HepG2 (cell line): ENCODE measurements around the gene ADGRL3. TPM values are rescaled to one million over a fixed set of nuclear protein-coding genes. Genes with fewer than 3 reads are reported as not detected.

Experiments used
- ATAC-seq: fragments of 200-7000 bp; cut with Tn5 transposase; 3 replicates; pipeline ENCODE4 v1.9.1; 2020; ENCODE audit warnings: mild to moderate bottlenecking, moderate library complexity
- BruUV-seq: library from RNA; stranded (reverse); fragments of 400-500 nt; replicated peaks from 2 replicates; lab custom pipeline; 2021; lab: Mats Ljungman, UMichigan
- CTCF ChIA-PET: fragments of 300-600 bp; formaldehyde crosslinking; extraction: SDS; loops from one replicate; lab custom pipeline; 2021; ENCODE audit warnings: low total read pairs, inconsistent platforms, low intra/inter-chr PET ratio; lab: Yijun Ruan, JAX
- POLR2A ChIA-PET: fragments of 350-600 bp; sonication (Branson Sonifier 250); formaldehyde crosslinking; loops from one replicate; lab custom pipeline; 2020; ENCODE audit warnings: antibody characterized with exemption, inconsistent platforms; lab: Yijun Ruan, JAX
- DNase-seq: peaks from one replicate; pipeline ENCODE4 v3.0.0-alpha.2; 2015; ENCODE audit warnings: low spot score
- FAIRE-seq: peaks from 3 replicates; lab custom pipeline; 2011; peaks lifted over from hg19 to GRCh38; lab: Jason Lieb, UNC
- H2AFZ ChIP-seq: one replicate; pipeline ENCODE4 v1.6.1; 2011; ENCODE audit warnings: low read length, inconsistent platforms
- H3K27ac ChIP-seq: fragments of 300-600 bp; 3 replicates; pipeline ENCODE4 v1.8.0; 2011; ENCODE audit warnings: mixed run types, mild to moderate bottlenecking, mixed read lengths, low read length, inconsistent platforms; ENCODE audit not compliant: insufficient read depth; ENCODE audit errors: extremely low read length
- H3K27me3 ChIP-seq, 2 experiments: fragments of 200-600 bp in 1 of 2; 2 replicates in 1 of 2; 3 replicates in 1 of 2; pipeline versions ENCODE4 v1.6.0 to v1.8.0; 2011; ENCODE audit warnings: low read length in 2 of 2, mild to moderate bottlenecking in 2 of 2, moderate library complexity in 2 of 2, inconsistent platforms in 1 of 2; ENCODE audit not compliant: insufficient read depth in 2 of 2, control insufficient read depth in 1 of 2
- H3K36me3 ChIP-seq, 2 experiments: fragments of 200-600 bp in 1 of 2; replicated peaks in 1 of 2; 2 replicates in 1 of 2; 3 replicates in 1 of 2; pipeline versions ENCODE4 v1.5.1 to v1.8.0; 2011; ENCODE audit warnings: low read length in 2 of 2, inconsistent platforms in 1 of 2; ENCODE audit not compliant: insufficient read depth in 2 of 2, control insufficient read depth in 1 of 2
- H3K4me1 ChIP-seq: 2 replicates; pipeline ENCODE4 v1.5.1; 2012; ENCODE audit warnings: low read length, inconsistent platforms; ENCODE audit not compliant: insufficient read depth
- H3K4me2 ChIP-seq: 2 replicates; pipeline ENCODE4 v1.6.0; 2011; ENCODE audit warnings: low read depth, low read length, inconsistent platforms
- H3K4me3 ChIP-seq, 3 experiments: fragments of 200-600 bp in 1 of 3; sonication (generic), shearing (Covaris generic) in 1 of 3; replicated peaks in 1 of 3; 2 replicates each; pipeline ENCODE4 v1.5.1; 2011 to 2016; ENCODE audit warnings: low read length in 3 of 3, inconsistent platforms in 2 of 3, low read depth in 2 of 3, mild to moderate bottlenecking in 2 of 3, control low read depth in 1 of 3, mixed read lengths in 1 of 3; ENCODE audit not compliant: insufficient read depth in 1 of 3
- H3K79me2 ChIP-seq: one replicate; pipeline ENCODE4 v1.6.1; 2011; ENCODE audit warnings: low read length, inconsistent platforms; ENCODE audit not compliant: insufficient read depth
- H3K9ac ChIP-seq: 2 replicates; pipeline ENCODE4 v1.6.0; 2011; ENCODE audit warnings: mild to moderate bottlenecking, low read depth, low read length, inconsistent platforms; ENCODE audit not compliant: insufficient read depth
- H3K9me3 ChIP-seq: 2 replicates; pipeline ENCODE4 v1.5.1; 2012; ENCODE audit warnings: mild to moderate bottlenecking, low read length
- H4K20me1 ChIP-seq: 2 replicates; pipeline ENCODE4 v1.6.0; 2011; ENCODE audit warnings: inconsistent platforms, mild to moderate bottlenecking, low read length, moderate library complexity; ENCODE audit not compliant: insufficient read depth
- ATAD3A ChIP-seq: sonication (generic); formaldehyde crosslinking; IDR thresholded peaks from 2 replicates; pipeline ENCODE4 v1.4.0; 2020; ENCODE audit warnings: missing genetic modification reagents
- CBFB ChIP-seq: sonication (generic); formaldehyde crosslinking; IDR thresholded peaks from 2 replicates; pipeline ENCODE4 v1.4.0; 2020; ENCODE audit warnings: missing genetic modification reagents
- CCAR2 ChIP-seq: fragments of 200-400 bp; formaldehyde crosslinking; optimal IDR thresholded peaks from 2 replicates; pipeline ENCODE3; 2018; ENCODE audit warnings: low read depth, mild to moderate bottlenecking, low read length, moderate library complexity
- ELF1 ChIP-seq: sonication (generic); formaldehyde crosslinking; IDR thresholded peaks from 2 replicates; pipeline ENCODE4 v1.4.0; 2020; ENCODE audit warnings: missing genetic modification reagents
- GATA4 ChIP-seq: sonication (generic); IDR thresholded peaks from 2 replicates; pipeline ENCODE4 v1.6.1; 2016; ENCODE audit warnings: antibody characterized with exemption, low read depth, borderline replicate concordance
- IKZF5 ChIP-seq: IDR thresholded peaks from 2 replicates; pipeline ENCODE4 v1.6.1; 2018; ENCODE audit warnings: missing genetic modification reagents, mild to moderate bottlenecking, missing compliant biosample characterization
- KAT8 ChIP-seq: IDR thresholded peaks from 2 replicates; pipeline ENCODE4 v1.6.1; 2016; ENCODE audit warnings: missing genetic modification reagents, missing compliant biosample characterization
- MBNL3 ChIP-seq: fragments of 250-450 bp; sonication (Bioruptor Pico); conservative IDR thresholded peaks from 2 replicates; pipeline ENCODE4 v1.8.0; 2022; ENCODE audit warnings: mild to moderate bottlenecking, inconsistent platforms
- PPARG ChIP-seq: conservative IDR thresholded peaks from 2 replicates; pipeline ENCODE4 v1.6.1; 2016; ENCODE audit warnings: missing biosample characterization, missing genetic modification reagents
- RBM22 ChIP-seq: fragments of 200-400 bp; formaldehyde crosslinking; optimal IDR thresholded peaks from 2 replicates; pipeline ENCODE3; 2017; ENCODE audit warnings: mild to moderate bottlenecking, low read length, moderate library complexity
- ZBTB10 ChIP-seq: sonication (generic); formaldehyde crosslinking; IDR thresholded peaks from 2 replicates; pipeline ENCODE4 v1.4.0; 2020; ENCODE audit warnings: missing genetic modification reagents, borderline replicate concordance
- ZBTB38 ChIP-seq: sonication (generic); formaldehyde crosslinking; IDR thresholded peaks from 2 replicates; pipeline ENCODE4 v1.5.1; 2020; ENCODE audit warnings: mild to moderate bottlenecking, missing genetic modification reagents
- ZNF317 ChIP-seq: sonication (generic); formaldehyde crosslinking; IDR thresholded peaks from 2 replicates; pipeline ENCODE4 v1.5.0; 2020; ENCODE audit warnings: mild to moderate bottlenecking, missing genetic modification reagents
- ZNF460 ChIP-seq: sonication (generic); formaldehyde crosslinking; IDR thresholded peaks from 2 replicates; pipeline ENCODE4 v1.5.1; 2020; ENCODE audit warnings: missing genetic modification reagents, mild to moderate bottlenecking, borderline replicate concordance
- ZNF781 ChIP-seq: sonication (generic); formaldehyde crosslinking; IDR thresholded peaks from 2 replicates; pipeline ENCODE4 v1.5.1; 2020; ENCODE audit warnings: borderline replicate concordance, mild to moderate bottlenecking, missing genetic modification reagents; ENCODE audit errors: not compliant biosample characterization
- WGBS: methylation state at CpG from one replicate; pipeline ENCODE4 v1.1.6; 2017; ENCODE audit warnings: low lambda C conversion rate; 5-methylcytosine and 5-hydroxymethylcytosine counted together
- in situ Hi-C: cut with HindIII; loops from 2 replicates; pipeline ENCODE4 v1.10.0; 2017; ENCODE audit warnings: low pct_unique_long_range_greater_than_20kb; ENCODE audit not compliant: extremely low pct_ligation_motif_present
- intact Hi-C: fragments of 100-400 bp; cut with micrococcal nuclease; formaldehyde crosslinking; loops from one replicate; pipeline ENCODE4 v1.10.0; 2022; ENCODE audit not compliant: unreplicated experiment
- polyA plus RNA-seq, 8 experiments: library from polyadenylated mRNA; depleted of rRNA in 3 of 8; stranded (reverse) in 7 of 8; unstranded in 1 of 8; fragments of >200 nt; fragmentation: Illumina TruSeq in 4 of 8; extraction: Trizol in 4 of 8; gene quantifications; 2 replicates each; pipeline versions ENCODE4 v1.2.1 to v1.2.3, GENCODE V29; 2011 to 2016; ENCODE audit warnings: low read depth in 4 of 8, missing spikeins in 1 of 8, mixed read lengths in 1 of 8; ENCODE audit not compliant: insufficient read depth in 1 of 8
- total RNA-seq, 5 experiments: library from RNA; depleted of rRNA; stranded (reverse); fragments of >200 nt; fragmentation: Illumina TruSeq; extraction: Trizol; gene quantifications; 2 replicates each; pipeline ENCODE4 v1.2.3, GENCODE V29; 2016; ENCODE audit warnings: low read depth in 1 of 5

Gene ADGRL3
- total and polyA plus RNA-seq, 2 of the 13 experiments (the other 11 are each of a cell fraction or from before 2014, with no cell fraction given), result 0.04 to 0.05 TPM

- Histone ChIP-seq H3K27me3 (no peaks in the 10 kb centered on the region), H3K9me3 (no peaks in the 10 kb centered on the region)
- no TSS peak for BruUV-seq
- no peak for TF ChIP-seq KAT8 (CRISPR knock-in tag)
- TF ChIP-seq ZBTB38 (CRISPR knock-in tag), result no peak
- no peak for TF ChIP-seq IKZF5 (CRISPR knock-in tag)
- TF ChIP-seq ZNF317 (CRISPR knock-in tag), result no peak
- TF ChIP-seq, all 625 proteins: peak for 0
- Histone ChIP-seq H3K4me1 (no peaks in the 10 kb centered on the region), H3K4me2 (no peak overlapping the region), H4K20me1 (no peaks in the 10 kb centered on the region), H3K27ac (no peak overlapping the region), H3K79me2 (no peaks in the 10 kb centered on the region), H2AFZ (no peak overlapping the region), H3K36me3 (no peaks in the 10 kb centered on the region), H3K9ac (no peak overlapping the region), H3K4me3 (no peak overlapping the region)
- FAIRE-seq, result no peak
- POLR2A ChIA-PET, result no interaction called here
- no peak for ATAC-seq
- WGBS, result 0% methylated on average over 2 of the region's 2 CpGs
- CTCF ChIA-PET, result no interaction called here
- in situ Hi-C loops (no loop called here), intact Hi-C loops (no loop called here)
- no peak for DNase-seq
Observed at GRCh38 chr4:62028745-62029144, 828.6 kb downstream of the ADGRL3 start.

GRCh38 chr4:62030958-62031357, 830.8 kb downstream of the ADGRL3 start:
- no peak for FAIRE-seq
- Histone ChIP-seq H2AFZ (no peak overlapping the region), H3K4me1 (no peaks in the 10 kb centered on the region), H3K4me2 (no peak overlapping the region), H3K27me3 (no peaks in the 10 kb centered on the region), H3K4me3 (no peak overlapping the region), H3K9ac (no peak overlapping the region), H3K27ac (no peak overlapping the region), H4K20me1 (no peaks in the 10 kb centered on the region)
- 1% methylated on average over 2 of the region's 2 CpGs for WGBS
- in situ Hi-C loops (no loop called here), intact Hi-C loops (no loop called here)
- ChIA-PET CTCF (no interaction called here), POLR2A (no interaction called here)
- no peak for ATAC-seq
- DNase-seq, result no peak
- TF ChIP-seq MBNL3, result no peak
- no peak for TF ChIP-seq ZBTB10 (CRISPR knock-in tag)
- no peak for TF ChIP-seq CBFB (CRISPR knock-in tag)
- TF ChIP-seq ATAD3A (CRISPR knock-in tag), result no peak
- no peak for TF ChIP-seq GATA4
- no peak for TF ChIP-seq ZNF781 (CRISPR knock-in tag)
- no peak for TF ChIP-seq ELF1
- no peak for TF ChIP-seq ZNF460
- TF ChIP-seq PPARG (CRISPR knock-in tag), result no peak
- TF ChIP-seq CCAR2, result no peak
- no peak for TF ChIP-seq RBM22
- TF ChIP-seq, all 625 proteins: peak for 0
- Histone ChIP-seq H3K36me3 (no peaks in the 10 kb centered on the region), H3K79me2 (no peaks in the 10 kb centered on the region), H3K9me3 (no peaks in the 10 kb centered on the region)
- no TSS peak for BruUV-seq
